GM23338 (cell line): ENCODE data around the gene OOSP4B.
"Not testable (repeated sequence)": the region's sequence is repeated elsewhere in the genome, so short reads cannot be mapped to it uniquely, and the experiment has no call there.

ENCODE experiments used
- CREB1 ChIP-seq: fragments of 250-450 bp; sonication (Bioruptor Pico); IDR thresholded peaks from 2 replicates; pipeline ENCODE4 v1.5.0; 2020; ENCODE audit warnings: low read depth, mild to moderate bottlenecking, moderate library complexity
- EZH2 ChIP-seq: fragments of 200-600 bp; sonication (generic); IDR thresholded peaks from one replicate; pipeline ENCODE4 v1.8.0; 2017; ENCODE audit warnings: antibody characterized with exemption, mild to moderate bottlenecking, low read depth; ENCODE audit not compliant: unreplicated experiment
- EZH2phosphoT487 ChIP-seq: fragments of 200-600 bp; sonication (generic); IDR thresholded peaks from one replicate; pipeline ENCODE4 v1.8.1; 2018; ENCODE audit warnings: antibody characterized with exemption; ENCODE audit not compliant: unreplicated experiment
- JUNB ChIP-seq: IDR thresholded peaks from one replicate; pipeline ENCODE4 v1.6.1; 2016; ENCODE audit warnings: antibody characterized with exemption; ENCODE audit not compliant: unreplicated experiment
- NANOG ChIP-seq: IDR thresholded peaks from 2 replicates; pipeline ENCODE4 v1.6.1; 2016; ENCODE audit warnings: antibody characterized with exemption, borderline replicate concordance
- POLR2AphosphoS5 ChIP-seq: IDR thresholded peaks from 2 replicates; pipeline ENCODE4 v1.6.1; 2016; ENCODE audit warnings: antibody characterized with exemption, low read depth
- ZNF114 ChIP-seq: fragments of 250-450 bp; sonication (Bioruptor Pico); IDR thresholded peaks from 2 replicates; pipeline ENCODE4 v1.5.0; 2020; ENCODE audit warnings: mild to moderate bottlenecking, moderate library complexity
- ZNF331 ChIP-seq: fragments of 250-450 bp; sonication (Bioruptor Pico); IDR thresholded peaks from 2 replicates; pipeline ENCODE4 v1.5.0; 2020; ENCODE audit warnings: low read depth, mild to moderate bottlenecking, moderate library complexity
- TF ChIP-seq, protein P1 (sequence below), 2 experiments: fragments of 200-600 bp in 1 of 2; sonication (generic) in 1 of 2; conservative IDR thresholded peaks; 2 replicates each; pipeline versions ENCODE4 v1.5.1 to v1.6.1; 2016 to 2017; ENCODE audit warnings: antibody characterized with exemption in 2 of 2, low read depth in 2 of 2, mild to moderate bottlenecking in 2 of 2, moderate library complexity in 1 of 2
- TF ChIP-seq, protein P2 (sequence below): IDR thresholded peaks from one replicate; pipeline ENCODE4 v1.6.1; 2018; ENCODE audit warnings: antibody characterized with exemption; ENCODE audit not compliant: unreplicated experiment
- TF ChIP-seq, protein P3 (sequence below): IDR thresholded peaks from 2 replicates; pipeline ENCODE4 v1.6.1; 2016; ENCODE audit warnings: antibody characterized with exemption
- TF ChIP-seq, protein P4 (sequence below): fragments of 250-450 bp; sonication (Bioruptor Pico); IDR thresholded peaks from 2 replicates; pipeline ENCODE4 v1.5.0; 2020; ENCODE audit warnings: mild to moderate bottlenecking, moderate library complexity

DNA sequence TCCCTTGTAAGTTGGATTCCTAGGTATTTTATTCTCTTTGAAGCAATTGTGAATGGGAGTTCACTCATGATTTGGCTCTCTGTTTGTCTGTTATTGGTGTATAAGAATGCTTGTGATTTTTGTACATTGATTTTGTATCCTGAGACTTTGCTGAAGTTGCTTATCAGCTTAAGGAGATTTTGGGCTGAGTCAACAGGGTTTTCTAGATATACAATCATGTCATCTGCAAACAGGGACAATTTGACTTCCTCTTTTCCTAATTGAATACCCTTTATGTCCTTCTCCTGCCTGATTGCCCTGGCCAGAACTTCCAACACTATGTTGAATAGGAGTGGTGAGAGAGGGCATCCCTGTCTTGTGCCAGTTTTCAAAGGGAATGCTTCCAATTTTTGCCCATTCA, 33.4 kb downstream of the OOSP4B start:
- TF ChIP-seq, protein P1, sequence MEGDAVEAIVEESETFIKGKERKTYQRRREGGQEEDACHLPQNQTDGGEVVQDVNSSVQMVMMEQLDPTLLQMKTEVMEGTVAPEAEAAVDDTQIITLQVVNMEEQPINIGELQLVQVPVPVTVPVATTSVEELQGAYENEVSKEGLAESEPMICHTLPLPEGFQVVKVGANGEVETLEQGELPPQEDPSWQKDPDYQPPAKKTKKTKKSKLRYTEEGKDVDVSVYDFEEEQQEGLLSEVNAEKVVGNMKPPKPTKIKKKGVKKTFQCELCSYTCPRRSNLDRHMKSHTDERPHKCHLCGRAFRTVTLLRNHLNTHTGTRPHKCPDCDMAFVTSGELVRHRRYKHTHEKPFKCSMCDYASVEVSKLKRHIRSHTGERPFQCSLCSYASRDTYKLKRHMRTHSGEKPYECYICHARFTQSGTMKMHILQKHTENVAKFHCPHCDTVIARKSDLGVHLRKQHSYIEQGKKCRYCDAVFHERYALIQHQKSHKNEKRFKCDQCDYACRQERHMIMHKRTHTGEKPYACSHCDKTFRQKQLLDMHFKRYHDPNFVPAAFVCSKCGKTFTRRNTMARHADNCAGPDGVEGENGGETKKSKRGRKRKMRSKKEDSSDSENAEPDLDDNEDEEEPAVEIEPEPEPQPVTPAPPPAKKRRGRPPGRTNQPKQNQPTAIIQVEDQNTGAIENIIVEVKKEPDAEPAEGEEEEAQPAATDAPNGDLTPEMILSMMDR (conservative IDR thresholded peaks at IDR 0.05; ENCODE audit: low read depth in 2 of 2) = not testable (repeated sequence)
- TF ChIP-seq EZH2phosphoT487; POLR2AphosphoS5; EZH2; ZNF331; JUNB; ZNF114 (CRISPR knock-in tag); CREB1 (CRISPR knock-in tag); NANOG: not testable (repeated sequence)
- TF ChIP-seq, protein P2, sequence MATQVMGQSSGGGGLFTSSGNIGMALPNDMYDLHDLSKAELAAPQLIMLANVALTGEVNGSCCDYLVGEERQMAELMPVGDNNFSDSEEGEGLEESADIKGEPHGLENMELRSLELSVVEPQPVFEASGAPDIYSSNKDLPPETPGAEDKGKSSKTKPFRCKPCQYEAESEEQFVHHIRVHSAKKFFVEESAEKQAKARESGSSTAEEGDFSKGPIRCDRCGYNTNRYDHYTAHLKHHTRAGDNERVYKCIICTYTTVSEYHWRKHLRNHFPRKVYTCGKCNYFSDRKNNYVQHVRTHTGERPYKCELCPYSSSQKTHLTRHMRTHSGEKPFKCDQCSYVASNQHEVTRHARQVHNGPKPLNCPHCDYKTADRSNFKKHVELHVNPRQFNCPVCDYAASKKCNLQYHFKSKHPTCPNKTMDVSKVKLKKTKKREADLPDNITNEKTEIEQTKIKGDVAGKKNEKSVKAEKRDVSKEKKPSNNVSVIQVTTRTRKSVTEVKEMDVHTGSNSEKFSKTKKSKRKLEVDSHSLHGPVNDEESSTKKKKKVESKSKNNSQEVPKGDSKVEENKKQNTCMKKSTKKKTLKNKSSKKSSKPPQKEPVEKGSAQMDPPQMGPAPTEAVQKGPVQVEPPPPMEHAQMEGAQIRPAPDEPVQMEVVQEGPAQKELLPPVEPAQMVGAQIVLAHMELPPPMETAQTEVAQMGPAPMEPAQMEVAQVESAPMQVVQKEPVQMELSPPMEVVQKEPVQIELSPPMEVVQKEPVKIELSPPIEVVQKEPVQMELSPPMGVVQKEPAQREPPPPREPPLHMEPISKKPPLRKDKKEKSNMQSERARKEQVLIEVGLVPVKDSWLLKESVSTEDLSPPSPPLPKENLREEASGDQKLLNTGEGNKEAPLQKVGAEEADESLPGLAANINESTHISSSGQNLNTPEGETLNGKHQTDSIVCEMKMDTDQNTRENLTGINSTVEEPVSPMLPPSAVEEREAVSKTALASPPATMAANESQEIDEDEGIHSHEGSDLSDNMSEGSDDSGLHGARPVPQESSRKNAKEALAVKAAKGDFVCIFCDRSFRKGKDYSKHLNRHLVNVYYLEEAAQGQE = not testable (repeated sequence)
- TF ChIP-seq, protein P3, sequence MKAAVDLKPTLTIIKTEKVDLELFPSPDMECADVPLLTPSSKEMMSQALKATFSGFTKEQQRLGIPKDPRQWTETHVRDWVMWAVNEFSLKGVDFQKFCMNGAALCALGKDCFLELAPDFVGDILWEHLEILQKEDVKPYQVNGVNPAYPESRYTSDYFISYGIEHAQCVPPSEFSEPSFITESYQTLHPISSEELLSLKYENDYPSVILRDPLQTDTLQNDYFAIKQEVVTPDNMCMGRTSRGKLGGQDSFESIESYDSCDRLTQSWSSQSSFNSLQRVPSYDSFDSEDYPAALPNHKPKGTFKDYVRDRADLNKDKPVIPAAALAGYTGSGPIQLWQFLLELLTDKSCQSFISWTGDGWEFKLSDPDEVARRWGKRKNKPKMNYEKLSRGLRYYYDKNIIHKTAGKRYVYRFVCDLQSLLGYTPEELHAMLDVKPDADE = not testable (repeated sequence)
- TF ChIP-seq, protein P4, sequence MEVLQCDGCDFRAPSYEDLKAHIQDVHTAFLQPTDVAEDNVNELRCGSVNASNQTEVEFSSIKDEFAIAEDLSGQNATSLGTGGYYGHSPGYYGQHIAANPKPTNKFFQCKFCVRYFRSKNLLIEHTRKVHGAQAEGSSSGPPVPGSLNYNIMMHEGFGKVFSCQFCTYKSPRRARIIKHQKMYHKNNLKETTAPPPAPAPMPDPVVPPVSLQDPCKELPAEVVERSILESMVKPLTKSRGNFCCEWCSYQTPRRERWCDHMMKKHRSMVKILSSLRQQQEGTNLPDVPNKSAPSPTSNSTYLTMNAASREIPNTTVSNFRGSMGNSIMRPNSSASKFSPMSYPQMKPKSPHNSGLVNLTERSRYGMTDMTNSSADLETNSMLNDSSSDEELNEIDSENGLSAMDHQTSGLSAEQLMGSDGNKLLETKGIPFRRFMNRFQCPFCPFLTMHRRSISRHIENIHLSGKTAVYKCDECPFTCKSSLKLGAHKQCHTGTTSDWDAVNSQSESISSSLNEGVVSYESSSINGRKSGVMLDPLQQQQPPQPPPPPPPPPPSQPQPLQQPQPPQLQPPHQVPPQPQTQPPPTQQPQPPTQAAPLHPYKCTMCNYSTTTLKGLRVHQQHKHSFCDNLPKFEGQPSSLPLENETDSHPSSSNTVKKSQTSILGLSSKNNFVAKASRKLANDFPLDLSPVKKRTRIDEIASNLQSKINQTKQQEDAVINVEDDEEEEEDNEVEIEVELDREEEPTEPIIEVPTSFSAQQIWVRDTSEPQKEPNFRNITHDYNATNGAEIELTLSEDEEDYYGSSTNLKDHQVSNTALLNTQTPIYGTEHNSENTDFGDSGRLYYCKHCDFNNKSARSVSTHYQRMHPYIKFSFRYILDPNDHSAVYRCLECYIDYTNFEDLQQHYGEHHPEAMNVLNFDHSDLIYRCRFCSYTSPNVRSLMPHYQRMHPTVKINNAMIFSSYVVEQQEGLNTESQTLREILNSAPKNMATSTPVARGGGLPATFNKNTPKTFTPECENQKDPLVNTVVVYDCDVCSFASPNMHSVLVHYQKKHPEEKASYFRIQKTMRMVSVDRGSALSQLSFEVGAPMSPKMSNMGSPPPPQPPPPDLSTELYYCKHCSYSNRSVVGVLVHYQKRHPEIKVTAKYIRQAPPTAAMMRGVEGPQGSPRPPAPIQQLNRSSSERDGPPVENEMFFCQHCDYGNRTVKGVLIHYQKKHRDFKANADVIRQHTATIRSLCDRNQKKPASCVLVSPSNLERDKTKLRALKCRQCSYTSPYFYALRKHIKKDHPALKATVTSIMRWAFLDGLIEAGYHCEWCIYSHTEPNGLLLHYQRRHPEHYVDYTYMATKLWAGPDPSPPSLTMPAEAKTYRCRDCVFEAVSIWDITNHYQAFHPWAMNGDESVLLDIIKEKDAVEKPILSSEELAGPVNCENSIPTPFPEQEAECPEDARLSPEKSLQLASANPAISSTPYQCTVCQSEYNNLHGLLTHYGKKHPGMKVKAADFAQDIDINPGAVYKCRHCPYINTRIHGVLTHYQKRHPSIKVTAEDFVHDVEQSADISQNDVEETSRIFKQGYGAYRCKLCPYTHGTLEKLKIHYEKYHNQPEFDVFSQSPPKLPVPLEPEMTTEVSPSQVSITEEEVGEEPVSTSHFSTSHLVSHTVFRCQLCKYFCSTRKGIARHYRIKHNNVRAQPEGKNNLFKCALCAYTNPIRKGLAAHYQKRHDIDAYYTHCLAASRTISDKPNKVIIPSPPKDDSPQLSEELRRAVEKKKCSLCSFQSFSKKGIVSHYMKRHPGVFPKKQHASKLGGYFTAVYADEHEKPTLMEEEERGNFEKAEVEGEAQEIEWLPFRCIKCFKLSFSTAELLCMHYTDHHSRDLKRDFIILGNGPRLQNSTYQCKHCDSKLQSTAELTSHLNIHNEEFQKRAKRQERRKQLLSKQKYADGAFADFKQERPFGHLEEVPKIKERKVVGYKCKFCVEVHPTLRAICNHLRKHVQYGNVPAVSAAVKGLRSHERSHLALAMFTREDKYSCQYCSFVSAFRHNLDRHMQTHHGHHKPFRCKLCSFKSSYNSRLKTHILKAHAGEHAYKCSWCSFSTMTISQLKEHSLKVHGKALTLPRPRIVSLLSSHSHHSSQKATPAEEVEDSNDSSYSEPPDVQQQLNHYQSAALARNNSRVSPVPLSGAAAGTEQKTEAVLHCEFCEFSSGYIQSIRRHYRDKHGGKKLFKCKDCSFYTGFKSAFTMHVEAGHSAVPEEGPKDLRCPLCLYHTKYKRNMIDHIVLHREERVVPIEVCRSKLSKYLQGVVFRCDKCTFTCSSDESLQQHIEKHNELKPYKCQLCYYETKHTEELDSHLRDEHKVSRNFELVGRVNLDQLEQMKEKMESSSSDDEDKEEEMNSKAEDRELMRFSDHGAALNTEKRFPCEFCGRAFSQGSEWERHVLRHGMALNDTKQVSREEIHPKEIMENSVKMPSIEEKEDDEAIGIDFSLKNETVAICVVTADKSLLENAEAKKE (CRISPR knock-in tag) = not testable (repeated sequence)
